D341Med (cell line): ENCODE results near the gene NPIPA1.
"Not testable (repeated sequence)": the region's sequence is repeated elsewhere in the genome, so short reads cannot be mapped to it uniquely, and the experiment has no call there.

Experiments used
- DNase-seq: peaks from one replicate; pipeline ENCODE4 v3.0.0; 2012; ENCODE audit warnings: low spot score

The NPIPA1 gene

GRCh38 chr16:14930246-14930645 is 7.0 kb upstream of the NPIPA1 start:
- not testable (repeated sequence) for DNase-seq

GRCh38 chr16:14930971-14931370 is 6.3 kb upstream of the NPIPA1 start:
- DNase-seq = not testable (repeated sequence)

GRCh38 chr16:14932581-14933375 is 4.5 kb upstream of the NPIPA1 start:
- not testable (repeated sequence) for DNase-seq

- not testable (repeated sequence) for DNase-seq
These were observed 751 bp downstream of the NPIPA1 start for GRCh38 chr16:14937994-14938393.

- DNase-seq = not testable (repeated sequence)
These were observed 5.4 kb downstream of the NPIPA1 start for GRCh38 chr16:14942686-14943085.

- DNase-seq = no peak
These were observed 18.4 kb downstream of the NPIPA1 start for GRCh38 chr16:14955546-14956231.

GRCh38 chr16:14957576-14958322 is 20.5 kb downstream of the NPIPA1 start:
- no peak for DNase-seq

- no peak for DNase-seq
These were observed 21.0 kb downstream of the NPIPA1 start for GRCh38 chr16:14958323-14958600.

GRCh38 chr16:14958970-14959369 is 21.7 kb downstream of the NPIPA1 start:
- no peak for DNase-seq

GRCh38 chr16:14961405-14962186 is 24.4 kb downstream of the NPIPA1 start:
- DNase-seq = no peak

- DNase-seq = no peak
These were observed 26.3 kb downstream of the NPIPA1 start for GRCh38 chr16:14963281-14964173.

GRCh38 chr16:14965328-14965727 is 28.1 kb downstream of the NPIPA1 start:
- DNase-seq = no peak

GRCh38 chr16:14969795-14970194 is 32.6 kb downstream of the NPIPA1 start:
- DNase-seq = not testable (repeated sequence)

- not testable (repeated sequence) for DNase-seq
These were observed 34.5 kb downstream of the NPIPA1 start for GRCh38 chr16:14971621-14972228.

GRCh38 chr16:14973785-14974322 is 36.6 kb downstream of the NPIPA1 start:
- not testable (repeated sequence) for DNase-seq

GRCh38 chr16:14974331-14974655 is 37.0 kb downstream of the NPIPA1 start:
- DNase-seq = not testable (repeated sequence)

GRCh38 chr16:14974656-14975417 is 37.6 kb downstream of the NPIPA1 start, which contains the start of gene PDXDC1:
TSS of gene PDXDC1 (plus strand) at chr16:14975026. CDS start at chr16:14975200, 174 bp downstream.
- peak; percentile 98 for DNase-seq

GRCh38 chr16:14975418-14976194 is 38.4 kb downstream of the NPIPA1 start:
- DNase-seq = not testable (repeated sequence)
